Activated CD8-positive, alpha-beta T cell treated with anti-CD3 and anti-CD28 coated beads for 36 hours (primary cell): ENCODE measurements around the gene PLEKHA7. TPM values are rescaled to one million over a fixed set of nuclear protein-coding genes. Genes with fewer than 3 reads are reported as not detected.

Source experiments
- ATAC-seq: fragments of 200-7000 bp; cut with Tn5 transposase; one replicate; pipeline ENCODE4 v1.10.0; 2021; ENCODE audit warnings: mild to moderate bottlenecking, moderate library complexity
- CTCF ChIA-PET: fragments of 350-600 bp; sonication (Branson Sonifier 250); formaldehyde crosslinking; loops from one replicate; lab custom pipeline; 2021; ENCODE audit warnings: antibody characterized with exemption; lab: Charles Lee
- POLR2A ChIA-PET: fragments of 350-600 bp; sonication (Branson Sonifier 250); formaldehyde crosslinking; loops from one replicate; lab custom pipeline; 2021; ENCODE audit warnings: antibody characterized with exemption; lab: Charles Lee
- DNase-seq: peaks from one replicate; pipeline ENCODE4 v3.0.0-alpha.2; 2020
- H3K27ac Mint-ChIP-seq: one replicate; pipeline ENCODE4 v1.8.0; 2021; ENCODE audit warnings: mild to moderate bottlenecking, mixed read lengths
- H3K27me3 Mint-ChIP-seq: one replicate; pipeline ENCODE4 v1.8.0; 2021; ENCODE audit warnings: mixed read lengths
- H3K36me3 Mint-ChIP-seq: one replicate; pipeline ENCODE4 v1.8.0; 2021; ENCODE audit warnings: low read depth, mixed read lengths
- H3K4me1 Mint-ChIP-seq: one replicate; pipeline ENCODE4 v1.8.0; 2021; ENCODE audit warnings: low read depth, mixed read lengths
- H3K4me3 Mint-ChIP-seq: one replicate; pipeline ENCODE4 v1.8.0; 2021; ENCODE audit warnings: mild to moderate bottlenecking, moderate library complexity, mixed read lengths
- H3K9me3 Mint-ChIP-seq: one replicate; pipeline ENCODE4 v1.8.0; 2021; ENCODE audit warnings: mixed read lengths
- CTCF ChIP-seq: fragments of 200-600 bp; IDR thresholded peaks from one replicate; pipeline ENCODE4 v1.8.0; 2022; ENCODE audit warnings: antibody characterized with exemption, mild to moderate bottlenecking
- intact Hi-C: fragments of 100-400 bp; cut with micrococcal nuclease; formaldehyde crosslinking; loops from one replicate; pipeline ENCODE4 v1.10.0; 2022
- total RNA-seq, 2 experiments: library from RNA; stranded (reverse); gene quantifications; one replicate each; pipeline ENCODE4 v1.2.3, GENCODE V29; 2021

PLEKHA7 gene
- total RNA-seq, 2 experiments from 2014 or later: 6.0 to 6.6 TPM

- TF ChIP-seq CTCF: no peak
- Mint-ChIP-seq H3K9me3 (no peaks in the 10 kb centered on the region), H3K4me3 (no peak overlapping the region), H3K27me3 (peaks cover 18% of the 10 kb centered on the region), H3K27ac (no peak overlapping the region), H3K4me1 (peaks cover 4% of the 10 kb centered on the region), H3K36me3 (no peaks in the 10 kb centered on the region)
- peak; percentile 11 for DNase-seq
- intact Hi-C loops: loop anchor here (5.0 kb wide), 1 partner anchor 44 kb away; no protein-coding TSS in a partner anchor
- peak; percentile 57 for ATAC-seq
- POLR2A ChIA-PET: no interaction called here
- CTCF ChIA-PET: interaction anchor here (1.2 kb wide), 1 partner anchor 68 kb away, joined by 4 read pairs; no protein-coding TSS in a partner anchor
These were observed 480 bp downstream of the PLEKHA7 start for GRCh38 chr11:17013548-17014320.

- no peak overlapping the region for H3K27ac Mint-ChIP-seq
- no peak for TF ChIP-seq CTCF
- ChIA-PET POLR2A (no interaction called here), CTCF (no interaction called here)
- peaks cover 17% of the 10 kb centered on the region for H3K27me3 Mint-ChIP-seq
- H3K9me3 Mint-ChIP-seq: no peaks in the 10 kb centered on the region
- no peaks in the 10 kb centered on the region for H3K36me3 Mint-ChIP-seq
- H3K4me3 Mint-ChIP-seq: no peak overlapping the region
- peaks cover 4% of the 10 kb centered on the region for H3K4me1 Mint-ChIP-seq
- intact Hi-C loops: loop anchor here (5.0 kb wide), 1 partner anchor 44 kb away; no protein-coding TSS in a partner anchor
- ATAC-seq (no peak), DNase-seq (no peak)
These were observed 1.3 kb downstream of the PLEKHA7 start for GRCh38 chr11:17012712-17013547.

- no peak for ATAC-seq
- ChIA-PET POLR2A (no interaction called here), CTCF (no interaction called here)
- TF ChIP-seq CTCF: no peak
- Mint-ChIP-seq H3K36me3 (no peaks in the 10 kb centered on the region), H3K27ac (no peak overlapping the region), H3K27me3 (peaks cover 17% of the 10 kb centered on the region), H3K4me3 (no peak overlapping the region), H3K9me3 (no peaks in the 10 kb centered on the region), H3K4me1 (peaks cover 4% of the 10 kb centered on the region)
- no peak for DNase-seq
- intact Hi-C loops: loop anchor here (5.0 kb wide), 1 partner anchor 45 kb away; no protein-coding TSS in a partner anchor
These were observed 2.0 kb downstream of the PLEKHA7 start for GRCh38 chr11:17012179-17012578.

GRCh38 chr11:17010851-17011420 lies 3.3 kb downstream of the PLEKHA7 start:
- no peak overlapping the region for H3K27ac Mint-ChIP-seq
- DNase-seq (no peak), ATAC-seq (no peak)
- H3K4me3 Mint-ChIP-seq: no peak overlapping the region
- no peak for TF ChIP-seq CTCF
- no peaks in the 10 kb centered on the region for H3K9me3 Mint-ChIP-seq
- no peaks in the 10 kb centered on the region for H3K36me3 Mint-ChIP-seq
- ChIA-PET POLR2A (no interaction called here), CTCF (interaction anchor here (0.6 to 1.6 kb wide), 4 partner anchors 10 to 52 kb away, joined by 3 to 4 read pairs (median 3); no protein-coding TSS in a partner anchor)
- intact Hi-C loops: loop anchor here (5.0 kb wide), 1 partner anchor 46 kb away; no protein-coding TSS in a partner anchor
- H3K27me3 Mint-ChIP-seq: peaks cover 15% of the 10 kb centered on the region
- H3K4me1 Mint-ChIP-seq: peaks cover 4% of the 10 kb centered on the region
